ENCODE data around the gene CDKN1C. TPM values are rescaled to one million over a fixed set of nuclear protein-coding genes. Genes with fewer than 3 reads are reported as not detected.

The CDKN1C gene
- total RNA-seq, 1 experiment from 2014 or later: 2.9 TPM

DNA sequence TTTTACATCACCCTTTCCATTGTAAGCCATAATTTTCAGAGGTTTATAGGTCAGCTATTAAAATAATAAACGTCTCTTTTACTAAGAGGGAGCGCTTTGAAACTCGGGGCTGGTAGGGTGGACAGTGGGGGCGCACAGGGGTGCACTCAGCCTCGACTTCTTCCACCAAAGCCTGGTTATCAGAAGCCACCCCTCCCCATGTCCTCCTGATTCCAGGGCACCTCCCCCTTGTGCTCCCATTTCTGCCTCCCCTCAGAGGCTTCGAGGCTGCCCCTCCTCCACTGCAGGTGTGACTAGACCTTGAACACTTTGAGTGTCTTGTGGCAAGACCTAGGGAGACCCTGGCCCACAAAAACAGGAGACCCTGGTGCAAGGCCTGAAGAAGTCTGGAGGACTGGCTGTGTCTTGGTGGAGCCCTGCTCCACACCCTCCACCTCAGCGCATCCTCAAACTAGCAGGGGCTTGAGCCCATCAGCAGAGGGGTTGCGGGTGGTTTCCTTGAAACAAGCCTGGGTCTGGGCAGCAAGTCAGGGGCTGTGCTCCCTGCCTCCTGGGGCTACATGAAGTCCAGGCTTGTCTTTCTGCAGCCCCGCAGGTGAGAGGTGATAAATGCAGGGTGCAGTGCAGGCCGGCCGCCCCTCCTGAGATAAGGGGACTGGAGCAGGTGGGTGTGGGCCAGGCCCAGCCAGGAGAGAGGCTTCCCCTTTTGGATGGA is 3.0 kb downstream of the CDKN1C start:
- ChIA-PET CTCF (no interaction called here), POLR2A (ENCODE audit: low non-redundant PET) (no interaction called here)
- no TSS peak for BruUV-seq (replicated peaks)
- intact Hi-C loops (cut with micrococcal nuclease; ENCODE audit: unreplicated experiment): no loop called here
- Histone ChIP-seq H3K27me3 (replicated peaks; ENCODE audit: insufficient read depth, low read depth, low read length, poor library complexity) (peaks cover 12% of the 10 kb centered on the region), H3K4me1 (ENCODE audit: insufficient read depth, low read length, poor library complexity, severe bottlenecking) (no peaks in the 10 kb centered on the region), H3K9me3 (ENCODE audit: low read depth, low read length, poor library complexity, severe bottlenecking) (no peaks in the 10 kb centered on the region), H3K27ac (ENCODE audit: low read depth, low read length, poor library complexity, severe bottlenecking) (no peak overlapping the region), H3K4me3 (ENCODE audit: low read depth, low read length, poor library complexity, severe bottlenecking) (no peak overlapping the region), H3K36me3 (ENCODE audit: insufficient read depth, low read length, poor library complexity, severe bottlenecking) (no peaks in the 10 kb centered on the region)
- TF ChIP-seq, protein P1, sequence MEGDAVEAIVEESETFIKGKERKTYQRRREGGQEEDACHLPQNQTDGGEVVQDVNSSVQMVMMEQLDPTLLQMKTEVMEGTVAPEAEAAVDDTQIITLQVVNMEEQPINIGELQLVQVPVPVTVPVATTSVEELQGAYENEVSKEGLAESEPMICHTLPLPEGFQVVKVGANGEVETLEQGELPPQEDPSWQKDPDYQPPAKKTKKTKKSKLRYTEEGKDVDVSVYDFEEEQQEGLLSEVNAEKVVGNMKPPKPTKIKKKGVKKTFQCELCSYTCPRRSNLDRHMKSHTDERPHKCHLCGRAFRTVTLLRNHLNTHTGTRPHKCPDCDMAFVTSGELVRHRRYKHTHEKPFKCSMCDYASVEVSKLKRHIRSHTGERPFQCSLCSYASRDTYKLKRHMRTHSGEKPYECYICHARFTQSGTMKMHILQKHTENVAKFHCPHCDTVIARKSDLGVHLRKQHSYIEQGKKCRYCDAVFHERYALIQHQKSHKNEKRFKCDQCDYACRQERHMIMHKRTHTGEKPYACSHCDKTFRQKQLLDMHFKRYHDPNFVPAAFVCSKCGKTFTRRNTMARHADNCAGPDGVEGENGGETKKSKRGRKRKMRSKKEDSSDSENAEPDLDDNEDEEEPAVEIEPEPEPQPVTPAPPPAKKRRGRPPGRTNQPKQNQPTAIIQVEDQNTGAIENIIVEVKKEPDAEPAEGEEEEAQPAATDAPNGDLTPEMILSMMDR (conservative IDR thresholded peaks at IDR 0.05; ENCODE audit: low read depth, low read length): no peak
- no peak for TF ChIP-seq EZH2 (IDR thresholded peaks at IDR 0.05; ENCODE audit: borderline replicate concordance, low read depth, low read length, poor library complexity, severe bottlenecking)
- no peak for DNase-seq (ENCODE audit: low spot score)

DNA sequence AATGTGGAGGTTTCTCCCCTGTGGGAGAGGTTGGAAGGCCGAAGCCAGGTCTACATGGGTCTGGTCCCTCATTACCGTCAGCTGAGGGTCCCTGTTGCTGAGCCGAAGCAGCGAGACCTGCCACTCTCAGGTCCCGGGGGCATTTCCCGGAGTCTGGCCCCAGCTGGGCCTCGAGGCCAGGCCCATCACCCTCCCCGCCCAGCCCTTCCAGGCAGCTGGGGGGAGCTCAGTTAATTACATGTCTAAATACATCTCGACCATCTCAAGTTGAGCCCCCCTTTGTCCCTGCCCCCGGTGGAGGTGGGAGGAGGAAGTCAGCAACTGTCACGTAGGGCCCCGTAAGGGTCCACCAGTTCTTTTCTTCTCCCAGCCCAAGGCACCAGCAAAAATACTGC is 3.6 kb downstream of the CDKN1C start:
- Histone ChIP-seq H3K27me3 (replicated peaks; ENCODE audit: insufficient read depth, low read depth, low read length, poor library complexity) (peaks cover 12% of the 10 kb centered on the region), H3K4me3 (ENCODE audit: low read depth, low read length, poor library complexity, severe bottlenecking) (no peak overlapping the region), H3K36me3 (ENCODE audit: insufficient read depth, low read length, poor library complexity, severe bottlenecking) (no peaks in the 10 kb centered on the region), H3K27ac (ENCODE audit: low read depth, low read length, poor library complexity, severe bottlenecking) (no peak overlapping the region), H3K4me1 (ENCODE audit: insufficient read depth, low read length, poor library complexity, severe bottlenecking) (no peaks in the 10 kb centered on the region), H3K9me3 (ENCODE audit: low read depth, low read length, poor library complexity, severe bottlenecking) (no peaks in the 10 kb centered on the region)
- DNase-seq (ENCODE audit: low spot score): no peak
- intact Hi-C loops (cut with micrococcal nuclease; ENCODE audit: unreplicated experiment): no loop called here
- CTCF ChIA-PET: no interaction called here
- no peak for TF ChIP-seq EZH2 (IDR thresholded peaks at IDR 0.05; ENCODE audit: borderline replicate concordance, low read depth, low read length, poor library complexity, severe bottlenecking)
- TF ChIP-seq, protein P1 (conservative IDR thresholded peaks at IDR 0.05; ENCODE audit: low read depth, low read length): no peak
- BruUV-seq (replicated peaks): no TSS peak
- POLR2A ChIA-PET (ENCODE audit: low non-redundant PET): no interaction called here

DNA sequence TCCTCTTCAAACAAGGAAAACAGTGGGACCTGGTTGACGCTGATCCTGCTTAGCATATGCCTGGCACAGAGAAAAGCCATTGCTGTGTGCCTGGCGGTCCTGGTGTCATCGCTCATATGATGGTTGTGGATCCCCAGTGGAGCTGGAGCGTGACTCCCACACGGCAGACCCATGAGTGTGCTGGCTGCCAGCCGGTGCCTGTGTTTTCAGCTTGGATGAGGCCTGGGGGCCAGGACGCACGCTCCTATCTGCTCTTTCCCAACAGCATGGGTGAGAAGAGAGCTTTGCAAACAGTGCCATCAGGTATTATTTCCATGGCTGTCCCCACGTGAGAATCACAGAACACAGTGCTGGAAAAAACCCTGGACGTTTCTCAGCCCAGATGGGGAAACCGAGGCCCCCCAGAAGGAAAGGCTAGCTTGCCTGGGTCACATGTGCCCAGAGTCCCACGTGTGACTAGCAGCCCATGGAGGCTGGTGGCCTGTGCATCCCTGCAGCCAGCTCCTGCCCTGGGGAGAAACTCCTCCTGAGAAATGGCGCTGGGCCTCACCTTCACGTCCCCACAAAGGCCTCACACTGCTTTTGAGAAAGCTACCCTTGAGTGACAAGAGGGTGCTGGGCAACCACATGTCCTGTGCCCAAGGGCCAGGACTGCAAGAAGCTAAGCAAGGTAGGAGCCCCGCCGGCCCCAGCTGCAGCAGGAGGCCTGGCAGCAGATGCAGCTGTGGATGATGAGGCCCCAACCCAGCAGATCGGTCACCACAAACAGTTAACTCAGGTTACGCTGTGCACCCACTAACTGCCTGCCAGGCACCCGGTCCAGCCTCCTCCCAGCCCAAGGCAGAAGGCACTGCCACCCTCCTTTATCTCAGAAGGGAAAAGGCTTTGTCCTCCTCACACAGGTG is 4.2 kb downstream of the CDKN1C start:
- intact Hi-C loops (cut with micrococcal nuclease; ENCODE audit: unreplicated experiment): no loop called here
- Histone ChIP-seq H3K27me3 (replicated peaks; ENCODE audit: insufficient read depth, low read depth, low read length, poor library complexity) (peaks cover 12% of the 10 kb centered on the region), H3K36me3 (ENCODE audit: insufficient read depth, low read length, poor library complexity, severe bottlenecking) (no peaks in the 10 kb centered on the region), H3K4me1 (ENCODE audit: insufficient read depth, low read length, poor library complexity, severe bottlenecking) (no peaks in the 10 kb centered on the region), H3K4me3 (ENCODE audit: low read depth, low read length, poor library complexity, severe bottlenecking) (no peak overlapping the region), H3K9me3 (ENCODE audit: low read depth, low read length, poor library complexity, severe bottlenecking) (no peaks in the 10 kb centered on the region), H3K27ac (ENCODE audit: low read depth, low read length, poor library complexity, severe bottlenecking) (no peak overlapping the region)
- ChIA-PET CTCF (no interaction called here), POLR2A (ENCODE audit: low non-redundant PET) (no interaction called here)
- no TSS peak for BruUV-seq (replicated peaks)
- DNase-seq (ENCODE audit: low spot score): no peak
- TF ChIP-seq, protein P1 (conservative IDR thresholded peaks at IDR 0.05; ENCODE audit: low read depth, low read length): no peak
- TF ChIP-seq EZH2 (IDR thresholded peaks at IDR 0.05; ENCODE audit: borderline replicate concordance, low read depth, low read length, poor library complexity, severe bottlenecking): no peak
